ENCODE data around the gene LONRF2.

Gene LONRF2

GRCh38 chr2:100294162-100294497 lies 28.2 kb downstream of the LONRF2 start:
- H3K4me3 ChIP-seq (ENCODE audit: low read depth, low read length): no peak overlapping the region
- in situ Hi-C loops (cut with HindIII; ENCODE audit: low pct_ligation_motif_present, low sequenced_read_pairs): no loop called here
- no peaks in the 10 kb centered on the region for H3K27me3 ChIP-seq (replicated peaks)
- TF ChIP-seq, protein P1, sequence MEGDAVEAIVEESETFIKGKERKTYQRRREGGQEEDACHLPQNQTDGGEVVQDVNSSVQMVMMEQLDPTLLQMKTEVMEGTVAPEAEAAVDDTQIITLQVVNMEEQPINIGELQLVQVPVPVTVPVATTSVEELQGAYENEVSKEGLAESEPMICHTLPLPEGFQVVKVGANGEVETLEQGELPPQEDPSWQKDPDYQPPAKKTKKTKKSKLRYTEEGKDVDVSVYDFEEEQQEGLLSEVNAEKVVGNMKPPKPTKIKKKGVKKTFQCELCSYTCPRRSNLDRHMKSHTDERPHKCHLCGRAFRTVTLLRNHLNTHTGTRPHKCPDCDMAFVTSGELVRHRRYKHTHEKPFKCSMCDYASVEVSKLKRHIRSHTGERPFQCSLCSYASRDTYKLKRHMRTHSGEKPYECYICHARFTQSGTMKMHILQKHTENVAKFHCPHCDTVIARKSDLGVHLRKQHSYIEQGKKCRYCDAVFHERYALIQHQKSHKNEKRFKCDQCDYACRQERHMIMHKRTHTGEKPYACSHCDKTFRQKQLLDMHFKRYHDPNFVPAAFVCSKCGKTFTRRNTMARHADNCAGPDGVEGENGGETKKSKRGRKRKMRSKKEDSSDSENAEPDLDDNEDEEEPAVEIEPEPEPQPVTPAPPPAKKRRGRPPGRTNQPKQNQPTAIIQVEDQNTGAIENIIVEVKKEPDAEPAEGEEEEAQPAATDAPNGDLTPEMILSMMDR (IDR thresholded peaks at IDR 0.05; ENCODE audit: low read depth, low read length, missing control alignments): no peak
- H3K27ac ChIP-seq: no peak overlapping the region
- H3K36me3 ChIP-seq (replicated peaks): no peaks in the 10 kb centered on the region
- DNase-seq: no peak

GRCh38 chr2:100293341-100294161 lies 28.8 kb downstream of the LONRF2 start:
- Histone ChIP-seq H3K36me3 (replicated peaks) (no peaks in the 10 kb centered on the region), H3K4me3 (ENCODE audit: low read depth, low read length) (no peak overlapping the region), H3K27ac (no peak overlapping the region), H3K27me3 (replicated peaks) (no peaks in the 10 kb centered on the region)
- TF ChIP-seq, protein P1 (IDR thresholded peaks at IDR 0.05; ENCODE audit: low read depth, low read length, missing control alignments): no peak
- DNase-seq: no peak
- in situ Hi-C loops (cut with HindIII; ENCODE audit: low pct_ligation_motif_present, low sequenced_read_pairs): no loop called here

DNA sequence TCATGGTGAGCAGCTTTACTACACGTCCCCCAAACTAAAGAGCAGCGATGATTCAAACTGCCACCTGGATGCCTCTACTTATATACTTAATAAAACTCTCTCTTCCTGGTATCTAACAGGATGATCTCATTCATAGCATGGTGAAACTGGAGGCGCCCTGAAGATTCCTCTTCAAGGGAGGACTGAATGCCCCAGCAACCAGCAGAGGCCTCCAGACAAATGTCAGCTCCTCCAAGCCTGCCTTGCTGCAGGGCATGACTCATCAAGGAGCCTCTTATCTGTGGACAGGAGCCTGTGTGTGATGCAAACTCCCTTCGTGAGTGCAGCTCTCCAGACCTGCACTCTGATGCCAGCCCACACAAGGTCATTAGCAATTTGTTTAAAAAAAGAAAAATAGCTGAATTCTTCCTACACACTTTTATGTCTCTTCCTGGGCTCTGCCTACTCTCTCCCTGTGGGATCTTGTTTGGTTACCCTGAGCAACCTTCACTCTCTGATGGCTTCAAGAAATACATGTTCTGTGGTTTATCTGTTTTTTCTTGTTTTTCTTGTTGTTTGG lies 30.2 kb downstream of the LONRF2 start:
- TF ChIP-seq, protein P1 (IDR thresholded peaks at IDR 0.05; ENCODE audit: low read depth, low read length, missing control alignments): peak; percentile 38
- Histone ChIP-seq H3K4me3 (ENCODE audit: low read depth, low read length) (no peak overlapping the region), H3K27me3 (replicated peaks) (no peaks in the 10 kb centered on the region), H3K36me3 (replicated peaks) (no peaks in the 10 kb centered on the region), H3K27ac (peak overlapping the region; percentile 61)
- DNase-seq: peak; percentile 87
- in situ Hi-C loops (cut with HindIII; ENCODE audit: low pct_ligation_motif_present, low sequenced_read_pairs): no loop called here

GRCh38 chr2:100291152-100291970 lies 30.9 kb downstream of the LONRF2 start:
- Histone ChIP-seq H3K27ac (peak overlapping the region; percentile 61), H3K36me3 (replicated peaks) (no peaks in the 10 kb centered on the region), H3K4me3 (ENCODE audit: low read depth, low read length) (no peak overlapping the region), H3K27me3 (replicated peaks) (no peaks in the 10 kb centered on the region)
- in situ Hi-C loops (cut with HindIII; ENCODE audit: low pct_ligation_motif_present, low sequenced_read_pairs): no loop called here
- DNase-seq: peak; percentile 97
- TF ChIP-seq, protein P1 (IDR thresholded peaks at IDR 0.05; ENCODE audit: low read depth, low read length, missing control alignments): peak; percentile 4

- TF ChIP-seq, protein P1 (IDR thresholded peaks at IDR 0.05; ENCODE audit: low read depth, low read length, missing control alignments): no peak
- in situ Hi-C loops (cut with HindIII; ENCODE audit: low pct_ligation_motif_present, low sequenced_read_pairs): no loop called here
- H3K27me3 ChIP-seq (replicated peaks): no peaks in the 10 kb centered on the region
- H3K27ac ChIP-seq: peak overlapping the region; percentile 61
- no peak for DNase-seq
- no peak overlapping the region for H3K4me3 ChIP-seq (ENCODE audit: low read depth, low read length)
- H3K36me3 ChIP-seq (replicated peaks): no peaks in the 10 kb centered on the region
These were observed 31.6 kb downstream of the LONRF2 start for GRCh38 chr2:100290718-100291151.
